DOHH2 (cell line): ENCODE measurements around the gene SDHAF1.
"Not testable (repeated sequence)": the region's sequence is repeated elsewhere in the genome, so short reads cannot be mapped to it uniquely, and the experiment has no call there.

Experiments
- H3F3A ChIP-seq: fragments of 200-600 bp; sonication (generic), shearing (Covaris generic); 2 replicates; pipeline ENCODE4 v1.6.0; 2016; ENCODE audit warnings: antibody characterized with exemption, mild to moderate bottlenecking; ENCODE audit not compliant: control insufficient read depth, insufficient read depth
- H3K27ac ChIP-seq: fragments of 200-600 bp; sonication (generic); 2 replicates; pipeline ENCODE4 v1.5.1; 2014; ENCODE audit warnings: low read depth, mild to moderate bottlenecking, low read length, moderate library complexity
- H3K27me3 ChIP-seq: fragments of 200-600 bp; sonication (generic); 2 replicates; pipeline ENCODE4 v1.6.1; 2014; ENCODE audit warnings: mild to moderate bottlenecking, low read length, mixed read lengths; ENCODE audit not compliant: control insufficient read depth
- H3K36me3 ChIP-seq: fragments of 200-600 bp; sonication (generic); 2 replicates; pipeline ENCODE4 v1.6.1; 2014; ENCODE audit warnings: mild to moderate bottlenecking, low read length, moderate library complexity, mixed read lengths; ENCODE audit not compliant: control insufficient read depth
- H3K4me1 ChIP-seq: fragments of 200-600 bp; sonication (generic); 2 replicates; pipeline ENCODE4 v1.6.1; 2014; ENCODE audit warnings: mild to moderate bottlenecking, low read length, mixed read lengths; ENCODE audit not compliant: control insufficient read depth
- H3K4me2 ChIP-seq: fragments of 200-600 bp; sonication (generic); 2 replicates; pipeline ENCODE4 v1.6.0; 2014; ENCODE audit warnings: mild to moderate bottlenecking, low read length, moderate library complexity
- H3K4me3 ChIP-seq: fragments of 200-600 bp; sonication (generic); 2 replicates; pipeline ENCODE4 v1.5.1; 2014; ENCODE audit warnings: mild to moderate bottlenecking, low read length, mixed read lengths
- H3K79me2 ChIP-seq: fragments of 200-600 bp; sonication (generic); 2 replicates; pipeline ENCODE4 v1.6.1; 2014; ENCODE audit warnings: mild to moderate bottlenecking, low read length, mixed read lengths; ENCODE audit not compliant: control insufficient read depth
- H3K9me2 ChIP-seq: fragments of 200-600 bp; sonication (generic); replicated peaks from 2 replicates; pipeline ENCODE4 v1.6.1; 2014; ENCODE audit warnings: mild to moderate bottlenecking, low read length, mixed read lengths; ENCODE audit not compliant: control insufficient read depth
- H3K9me3 ChIP-seq: fragments of 200-600 bp; sonication (generic); 2 replicates; pipeline ENCODE4 v1.6.1; 2014; ENCODE audit warnings: antibody characterized with exemption, low read length, mixed read lengths; ENCODE audit not compliant: control insufficient read depth, insufficient read depth
- H4K20me1 ChIP-seq: fragments of 200-600 bp; sonication (generic); 2 replicates; pipeline ENCODE4 v1.6.0; 2014; ENCODE audit warnings: low read depth, mild to moderate bottlenecking, antibody characterized with exemption, low read length, moderate library complexity; ENCODE audit not compliant: control insufficient read depth, insufficient read depth
- EZH2phosphoT487 ChIP-seq: fragments of 200-600 bp; sonication (generic); IDR thresholded peaks from 2 replicates; pipeline ENCODE4 v1.6.1; 2017; ENCODE audit warnings: borderline replicate concordance, mild to moderate bottlenecking, antibody characterized with exemption, low read length, moderate library complexity, mixed read lengths
- TF ChIP-seq, protein P1 (sequence below): fragments of 200-600 bp; sonication (generic); IDR thresholded peaks from one replicate; pipeline ENCODE4 v1.5.1; 2014; ENCODE audit warnings: antibody characterized with exemption, mild to moderate bottlenecking, low read depth, low read length; ENCODE audit not compliant: poor library complexity, severe bottlenecking

The SDHAF1 gene

DNA sequence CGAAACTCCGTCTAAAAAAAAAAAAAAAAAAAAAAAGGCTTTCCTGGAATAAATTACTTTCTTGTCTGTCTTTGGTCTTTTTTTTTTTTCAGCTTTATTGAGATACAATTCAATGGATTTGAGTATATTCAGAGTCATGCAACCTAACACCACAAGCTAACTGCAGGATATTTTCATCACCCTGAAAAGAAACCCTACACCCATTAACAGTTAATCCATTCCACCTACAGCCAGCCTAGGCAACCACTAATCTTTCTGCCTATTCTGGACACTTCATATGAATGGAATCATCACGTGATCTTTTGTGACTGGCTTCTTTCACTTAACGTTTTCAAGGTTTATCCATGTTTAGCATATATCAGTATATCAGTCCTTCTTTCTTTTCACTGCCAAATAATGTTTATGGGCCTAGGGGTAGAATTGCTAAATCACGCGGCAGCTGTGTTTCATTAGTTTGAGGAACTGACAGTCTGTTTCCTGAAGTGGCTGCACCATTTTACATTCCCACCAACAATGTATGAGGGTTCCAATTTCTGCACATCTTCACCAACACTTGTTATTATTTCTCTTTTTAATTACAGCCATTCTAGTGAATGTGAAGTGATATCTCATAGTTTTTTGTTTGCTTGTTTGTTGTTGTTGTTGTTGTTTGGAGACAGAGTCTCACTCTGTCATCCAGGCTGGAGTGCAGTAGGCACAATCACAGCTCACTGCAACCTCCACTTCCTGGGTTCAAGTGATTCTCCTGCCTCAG lies 38.9 kb upstream of the SDHAF1 start:
- TF ChIP-seq, protein P1, sequence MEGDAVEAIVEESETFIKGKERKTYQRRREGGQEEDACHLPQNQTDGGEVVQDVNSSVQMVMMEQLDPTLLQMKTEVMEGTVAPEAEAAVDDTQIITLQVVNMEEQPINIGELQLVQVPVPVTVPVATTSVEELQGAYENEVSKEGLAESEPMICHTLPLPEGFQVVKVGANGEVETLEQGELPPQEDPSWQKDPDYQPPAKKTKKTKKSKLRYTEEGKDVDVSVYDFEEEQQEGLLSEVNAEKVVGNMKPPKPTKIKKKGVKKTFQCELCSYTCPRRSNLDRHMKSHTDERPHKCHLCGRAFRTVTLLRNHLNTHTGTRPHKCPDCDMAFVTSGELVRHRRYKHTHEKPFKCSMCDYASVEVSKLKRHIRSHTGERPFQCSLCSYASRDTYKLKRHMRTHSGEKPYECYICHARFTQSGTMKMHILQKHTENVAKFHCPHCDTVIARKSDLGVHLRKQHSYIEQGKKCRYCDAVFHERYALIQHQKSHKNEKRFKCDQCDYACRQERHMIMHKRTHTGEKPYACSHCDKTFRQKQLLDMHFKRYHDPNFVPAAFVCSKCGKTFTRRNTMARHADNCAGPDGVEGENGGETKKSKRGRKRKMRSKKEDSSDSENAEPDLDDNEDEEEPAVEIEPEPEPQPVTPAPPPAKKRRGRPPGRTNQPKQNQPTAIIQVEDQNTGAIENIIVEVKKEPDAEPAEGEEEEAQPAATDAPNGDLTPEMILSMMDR: no peak
- TF ChIP-seq EZH2phosphoT487: no peak
- Histone ChIP-seq H3K27ac (no peak overlapping the region), H3K9me2 (no peaks in the 10 kb centered on the region), H3K36me3 (no peaks in the 10 kb centered on the region), H3F3A (no peaks in the 10 kb centered on the region), H3K27me3 (peaks cover 4% of the 10 kb centered on the region; the same call in 1 of the 2 replicates), H3K4me2 (no peak overlapping the region), H3K79me2 (no peaks in the 10 kb centered on the region), H4K20me1 (no peaks in the 10 kb centered on the region), H3K4me1 (peaks cover 14% of the 10 kb centered on the region), H3K9me3 (peaks cover 6% of the 10 kb centered on the region; the same call in 1 of the 2 replicates), H3K4me3 (no peak overlapping the region)

DNA sequence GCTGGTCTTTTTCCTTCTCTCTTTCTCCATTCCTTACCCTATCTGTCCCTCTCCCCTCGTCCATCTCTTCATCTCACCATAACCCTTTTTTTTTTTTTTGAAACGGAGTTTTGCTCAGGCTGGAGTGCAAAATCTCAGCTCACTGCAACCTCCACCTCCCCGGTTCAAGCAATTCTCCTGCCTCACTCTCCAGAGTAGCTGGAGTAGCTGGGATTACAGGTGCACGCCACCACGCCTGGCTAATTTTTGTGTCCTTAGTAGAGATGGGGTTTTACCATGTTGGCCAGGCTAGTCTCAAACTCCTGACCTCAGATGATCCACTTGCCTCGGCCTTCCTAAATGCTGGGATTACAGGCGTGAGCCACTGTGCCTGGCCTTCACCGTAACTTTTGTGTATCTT lies 37.6 kb upstream of the SDHAF1 start:
- not testable (repeated sequence) for H3K27me3 ChIP-seq, H3K4me2 ChIP-seq, H3K79me2 ChIP-seq, H3K9me2 ChIP-seq, H3K4me3 ChIP-seq, H3K36me3 ChIP-seq, H3K27ac ChIP-seq, H4K20me1 ChIP-seq, H3F3A ChIP-seq, H3K9me3 ChIP-seq
- peaks cover 14% of the 10 kb centered on the region for H3K4me1 ChIP-seq

DNA sequence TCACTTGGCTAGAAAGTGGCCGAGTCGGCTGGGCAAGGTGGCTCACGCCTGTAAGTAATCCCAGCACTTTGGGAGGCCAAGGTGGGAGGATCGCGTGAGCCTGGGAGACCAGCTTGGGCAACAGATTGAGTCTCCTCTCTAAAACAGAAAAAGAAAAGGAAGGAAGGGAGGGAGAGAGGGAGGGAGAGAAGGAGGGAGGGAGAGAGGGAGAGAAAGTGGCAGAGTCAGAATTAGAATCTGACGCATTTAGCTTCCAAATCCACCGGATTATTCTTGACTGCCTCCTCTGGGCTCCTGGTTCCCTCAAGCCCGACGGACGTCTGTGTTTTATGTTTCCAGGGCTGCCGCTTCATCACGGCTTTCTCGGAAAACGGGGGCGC lies 36.3 kb upstream of the SDHAF1 start:
- Histone ChIP-seq H3K36me3 (no peaks in the 10 kb centered on the region), H3K9me3 (peaks cover 6% of the 10 kb centered on the region; the same call in 1 of the 2 replicates), H3K4me1 (peaks cover 5% of the 10 kb centered on the region), H3K79me2 (no peaks in the 10 kb centered on the region), H4K20me1 (no peaks in the 10 kb centered on the region), H3K4me3 (no peak overlapping the region), H3K9me2 (no peaks in the 10 kb centered on the region), H3K4me2 (no peak overlapping the region), H3K27ac (no peak overlapping the region), H3F3A (no peaks in the 10 kb centered on the region; the same call in 1 of the 2 replicates), H3K27me3 (peaks cover 4% of the 10 kb centered on the region; the same call in 1 of the 2 replicates)
- no peak for TF ChIP-seq EZH2phosphoT487
- TF ChIP-seq, protein P1: no peak
